Measurements from ENCODE around the gene ITPK1.

Gene ITPK1

GRCh38 chr14:93023039-93023438 is 92.7 kb downstream of the ITPK1 start:
- DNase-seq = no peak

GRCh38 chr14:93019970-93020369 is 95.8 kb downstream of the ITPK1 start:
- no peak for DNase-seq

- DNase-seq = no peak
Measured at GRCh38 chr14:93019367-93019843, 96.3 kb downstream of the ITPK1 start.

GRCh38 chr14:93018366-93018765 is 97.4 kb downstream of the ITPK1 start:
- DNase-seq = no peak

- DNase-seq = no peak
Measured at GRCh38 chr14:93017898-93018297, 97.8 kb downstream of the ITPK1 start.

- DNase-seq = no peak
Measured at GRCh38 chr14:93017301-93017797, 98.4 kb downstream of the ITPK1 start.

- DNase-seq = no peak
Measured at GRCh38 chr14:93016275-93016845, 99.4 kb downstream of the ITPK1 start.

- no peak for DNase-seq
Measured at GRCh38 chr14:93015505-93015904, 100.2 kb downstream of the ITPK1 start.

- DNase-seq = no peak
Measured at GRCh38 chr14:93015064-93015463, 100.7 kb downstream of the ITPK1 start.

GRCh38 chr14:93014058-93015023 is 101.4 kb downstream of the ITPK1 start:
- no peak for DNase-seq

GRCh38 chr14:93012951-93013719 is 102.6 kb downstream of the ITPK1 start:
- DNase-seq = no peak

GRCh38 chr14:93012506-93012905 is 103.2 kb downstream of the ITPK1 start:
- DNase-seq = no peak

- no peak for DNase-seq
Measured at GRCh38 chr14:93011650-93012325, 103.9 kb downstream of the ITPK1 start.

GRCh38 chr14:93011141-93011529 is 104.6 kb downstream of the ITPK1 start:
- DNase-seq = no peak

- DNase-seq = no peak
Measured at GRCh38 chr14:93010522-93011140, 105.1 kb downstream of the ITPK1 start.

GRCh38 chr14:93010130-93010499 is 105.6 kb downstream of the ITPK1 start:
- DNase-seq = no peak

- no peak for DNase-seq
Measured at GRCh38 chr14:93009471-93010129, 106.1 kb downstream of the ITPK1 start.

GRCh38 chr14:93008381-93008780 is 107.3 kb downstream of the ITPK1 start:
- no peak for DNase-seq

GRCh38 chr14:93007225-93007997 is 108.3 kb downstream of the ITPK1 start:
- DNase-seq = no peak

- no peak for DNase-seq
Measured at GRCh38 chr14:93006567-93007051, 109.1 kb downstream of the ITPK1 start.

- no peak for DNase-seq
Measured at GRCh38 chr14:93005838-93006237, 109.9 kb downstream of the ITPK1 start.

All from T-helper 9 cell (primary cell).